IMR-90 (cell line): ENCODE measurements around the gene PRKCA. TPM values are rescaled to one million over a fixed set of nuclear protein-coding genes. Genes with fewer than 3 reads are reported as not detected.

ENCODE experiments used
- ATAC-seq: fragments of 200-7000 bp; cut with Tn5 transposase; 2 replicates; pipeline ENCODE4 v1.9.1; 2020; ENCODE audit warnings: low read depth, mild to moderate bottlenecking, moderate library complexity
- BruUV-seq: library from RNA; stranded (reverse); fragments of 400-500 nt; replicated peaks from 2 replicates; lab custom pipeline; 2021; lab: Mats Ljungman, UMichigan
- CTCF ChIA-PET: fragments of 300-600 bp; formaldehyde crosslinking; extraction: SDS; loops from one replicate; lab custom pipeline; 2021; ENCODE audit warnings: antibody characterized with exemption; lab: Yijun Ruan, JAX
- POLR2A ChIA-PET: fragments of 300-600 bp; sonication (Branson Sonifier 250); formaldehyde crosslinking; loops from one replicate; lab custom pipeline; 2022; ENCODE audit warnings: antibody characterized with exemption; ENCODE audit not compliant: unreplicated experiment; lab: Charles Lee
- DNase-seq: peaks from one replicate; pipeline ENCODE4 v3.0.0; 2013
- H2AFZ ChIP-seq: replicated peaks from 2 replicates; pipeline ENCODE3; 2013; ENCODE audit warnings: low read length, mild to moderate bottlenecking; ENCODE audit not compliant: poor library complexity
- H2AK5ac ChIP-seq: 2 replicates; pipeline ENCODE4 v1.6.1; 2013; ENCODE audit warnings: low read depth, low read length, inconsistent platforms
- H2AK9ac ChIP-seq: replicated peaks from 2 replicates; pipeline ENCODE3; 2013; ENCODE audit warnings: mild to moderate bottlenecking, low read depth, low read length, moderate library complexity; ENCODE audit not compliant: poor library complexity
- H2BK120ac ChIP-seq: 2 replicates; pipeline ENCODE4 v1.6.1; 2013; ENCODE audit warnings: low read depth, low read length, inconsistent platforms
- H2BK15ac ChIP-seq: 3 replicates; pipeline ENCODE4 v1.6.1; 2013; ENCODE audit warnings: low read depth, low read length, inconsistent platforms
- H2BK20ac ChIP-seq: 2 replicates; pipeline ENCODE4 v1.6.1; 2013; ENCODE audit warnings: low read depth, mild to moderate bottlenecking, inconsistent platforms, low read length, moderate library complexity
- H2BK5ac ChIP-seq: 2 replicates; pipeline ENCODE4 v1.6.1; 2013; ENCODE audit warnings: mild to moderate bottlenecking, low read depth, low read length, inconsistent platforms; ENCODE audit not compliant: poor library complexity, severe bottlenecking
- H3K14ac ChIP-seq: replicated peaks from 2 replicates; pipeline ENCODE4 v1.6.1; 2013; ENCODE audit warnings: low read depth, low read length, inconsistent platforms
- H3K18ac ChIP-seq: 2 replicates; pipeline ENCODE4 v1.6.1; 2013; ENCODE audit warnings: low read depth, low read length, control low read depth
- H3K23ac ChIP-seq: 2 replicates; pipeline ENCODE4 v1.6.1; 2013; ENCODE audit warnings: low read depth, low read length, inconsistent platforms
- H3K27ac ChIP-seq: 2 replicates; pipeline ENCODE4 v1.5.1; 2013; ENCODE audit warnings: mild to moderate bottlenecking, control low read depth, low read length; ENCODE audit not compliant: insufficient read depth
- H3K27me3 ChIP-seq: 2 replicates; pipeline ENCODE4 v1.6.1; 2013; ENCODE audit warnings: low read length; ENCODE audit not compliant: control insufficient read depth, insufficient read depth
- H3K36me3 ChIP-seq: 2 replicates; pipeline ENCODE4 v1.6.1; 2013; ENCODE audit warnings: low read length, mixed read lengths; ENCODE audit not compliant: control insufficient read depth, insufficient read depth
- H3K4ac ChIP-seq: 2 replicates; pipeline ENCODE4 v1.6.1; 2013; ENCODE audit warnings: low read depth, low read length, inconsistent platforms
- H3K4me1 ChIP-seq: 2 replicates; pipeline ENCODE4 v1.6.1; 2013; ENCODE audit warnings: low read length, mixed read lengths; ENCODE audit not compliant: control insufficient read depth, insufficient read depth
- H3K4me2 ChIP-seq: 2 replicates; pipeline ENCODE4 v1.6.1; 2013; ENCODE audit warnings: low read depth, mild to moderate bottlenecking, control low read depth, low read length, moderate library complexity
- H3K4me3 ChIP-seq: 2 replicates; pipeline ENCODE4 v1.5.1; 2013; ENCODE audit warnings: low read depth, mild to moderate bottlenecking, control low read depth, low read length, moderate library complexity; ENCODE audit not compliant: insufficient read depth
- H3K56ac ChIP-seq: 2 replicates; pipeline ENCODE4 v1.6.1; 2013; ENCODE audit warnings: low read length, inconsistent platforms; ENCODE audit not compliant: insufficient read depth; ENCODE audit errors: extremely low read depth
- H3K79me1 ChIP-seq, 2 experiments: 2 replicates each; pipeline ENCODE4 v1.6.1; 2013; ENCODE audit warnings: low read length in 2 of 2, inconsistent platforms in 1 of 2, low read depth in 1 of 2
- H3K9ac ChIP-seq: 2 replicates; pipeline ENCODE4 v1.6.1; 2013; ENCODE audit warnings: low read depth, low read length, control low read depth
- H3K9me1 ChIP-seq: 2 replicates; pipeline ENCODE4 v1.6.1; 2013; ENCODE audit warnings: low read length, inconsistent platforms; ENCODE audit not compliant: insufficient read depth
- H3K9me3 ChIP-seq: 2 replicates; pipeline ENCODE4 v1.6.1; 2013; ENCODE audit warnings: low read length; ENCODE audit not compliant: control insufficient read depth, insufficient read depth
- H4K20me1 ChIP-seq: 2 replicates; pipeline ENCODE4 v1.6.1; 2013; ENCODE audit warnings: low read length, inconsistent platforms; ENCODE audit not compliant: insufficient read depth
- H4K5ac ChIP-seq: 2 replicates; pipeline ENCODE4 v1.6.1; 2013; ENCODE audit warnings: mild to moderate bottlenecking, low read depth, low read length, control low read depth
- H4K8ac ChIP-seq, 2 experiments: 2 replicates each; pipeline ENCODE4 v1.6.1; 2013; ENCODE audit warnings: low read depth in 2 of 2, low read length in 2 of 2, control low read depth in 1 of 2, inconsistent platforms in 1 of 2
- H4K91ac ChIP-seq: 2 replicates; pipeline ENCODE4 v1.6.1; 2013; ENCODE audit warnings: low read depth, low read length, inconsistent platforms; ENCODE audit not compliant: insufficient read depth
- BHLHE40 ChIP-seq: fragments of 150-350 bp; IDR thresholded peaks from 2 replicates; pipeline ENCODE4 v1.6.1; 2016; ENCODE audit warnings: mild to moderate bottlenecking, low read depth, low read length
- CEBPB ChIP-seq: IDR thresholded peaks from 2 replicates; pipeline ENCODE4 v1.6.1; 2012; ENCODE audit warnings: low read depth, low read length, improper control_type of control experiment
- CHD1 ChIP-seq: IDR thresholded peaks from 2 replicates; pipeline ENCODE4 v1.6.1; 2012; ENCODE audit warnings: low read depth, low read length, improper control_type of control experiment
- CTCF ChIP-seq: conservative IDR thresholded peaks from 2 replicates; pipeline ENCODE4 v1.5.1; 2012; ENCODE audit warnings: mild to moderate bottlenecking, low read depth, low read length, improper control_type of control experiment
- ELK1 ChIP-seq: fragments of 150-350 bp; IDR thresholded peaks from 2 replicates; pipeline ENCODE4 v1.6.1; 2016; ENCODE audit warnings: low read depth, mild to moderate bottlenecking, low read length, moderate library complexity, borderline replicate concordance
- FOS ChIP-seq: fragments of 150-350 bp; IDR thresholded peaks from 2 replicates; pipeline ENCODE4 v1.6.1; 2016; ENCODE audit warnings: low read depth, low read length
- MAFK ChIP-seq: IDR thresholded peaks from 2 replicates; pipeline ENCODE4 v1.6.1; 2012; ENCODE audit warnings: low read depth, low read length, improper control_type of control experiment
- MAZ ChIP-seq: IDR thresholded peaks from 2 replicates; pipeline ENCODE4 v1.6.1; 2012; ENCODE audit warnings: low read depth, mild to moderate bottlenecking, low read length, improper control_type of control experiment, moderate library complexity, borderline replicate concordance
- MXI1 ChIP-seq: IDR thresholded peaks from 2 replicates; pipeline ENCODE4 v1.6.1; 2012; ENCODE audit warnings: low read depth, mild to moderate bottlenecking, low read length, moderate library complexity, borderline replicate concordance
- NFE2L2 ChIP-seq: fragments of 150-350 bp; IDR thresholded peaks from 2 replicates; pipeline ENCODE4 v1.6.1; 2016; ENCODE audit warnings: low read depth, mild to moderate bottlenecking, low read length
- POLR2A ChIP-seq: IDR thresholded peaks from 2 replicates; pipeline ENCODE4 v1.6.1; 2012; ENCODE audit warnings: mild to moderate bottlenecking, low read depth, low read length
- RAD21 ChIP-seq: IDR thresholded peaks from 2 replicates; pipeline ENCODE4 v1.6.1; 2012; ENCODE audit warnings: low read length, improper control_type of control experiment
- RCOR1 ChIP-seq: IDR thresholded peaks from 2 replicates; pipeline ENCODE4 v1.6.1; 2012; ENCODE audit warnings: mild to moderate bottlenecking, low read length, improper control_type of control experiment; ENCODE audit not compliant: insufficient replicate concordance
- RFX5 ChIP-seq: IDR thresholded peaks from 2 replicates; pipeline ENCODE4 v1.8.0; 2012; ENCODE audit warnings: low read depth, mild to moderate bottlenecking, low read length, moderate library complexity
- SMC3 ChIP-seq: fragments of 150-350 bp; IDR thresholded peaks from 2 replicates; pipeline ENCODE4 v1.6.1; 2016; ENCODE audit warnings: low read depth, mild to moderate bottlenecking, antibody characterized with exemption, low read length, moderate library complexity
- WGBS, 2 experiments: methylation state at CpG; one replicate each; pipeline versions ENCODE4 v1.1.5 to v1.1.7; 2013; ENCODE audit warnings: missing lambda C conversion rate in 2 of 2; ENCODE audit not compliant: insufficient read length in 1 of 2; ENCODE audit errors: extremely low coverage in 2 of 2; 5-methylcytosine and 5-hydroxymethylcytosine counted together
- dilution Hi-C: fragments of 300-500 bp; cut with HindIII; formaldehyde crosslinking; loops from one replicate; pipeline ENCODE4 v1.14.3; 2018; ENCODE audit warnings: low sequenced_read_pairs; ENCODE audit not compliant: unreplicated experiment
- in situ Hi-C: fragments of 300-500 bp; cut with MboI; formaldehyde crosslinking; loops from 3 replicates; pipeline ENCODE4 v1.14.3; 2019; ENCODE audit warnings: low sequenced_read_pairs, inconsistent platforms, mixed read lengths
- intact Hi-C: fragments of 100-400 bp; cut with micrococcal nuclease; formaldehyde crosslinking; loops from 2 replicates; pipeline ENCODE4 v1.10.0; 2022
- polyA plus RNA-seq, 3 experiments: library from polyadenylated mRNA; depleted of rRNA; stranded (reverse); fragments of >200 nt; gene quantifications; 2 replicates each; pipeline ENCODE4 v1.2.3, GENCODE V29; 2012; ENCODE audit warnings: low replicate concordance in 1 of 3
- total RNA-seq: library from RNA; depleted of rRNA; stranded (reverse); fragments of >200 nt; gene quantifications from 2 replicates; pipeline ENCODE4 v1.2.3, GENCODE V29; 2012
- TF ChIP-seq, protein P1 (sequence below): fragments of 150-350 bp; IDR thresholded peaks from 2 replicates; pipeline ENCODE4 v1.6.1; 2017; ENCODE audit warnings: mild to moderate bottlenecking, antibody characterized with exemption, low read length, low read depth

The PRKCA gene
- total and polyA plus RNA-seq, 2 of the 4 experiments (the other 2 are of a cell fraction), result 31.0 to 46.0 TPM

DNA sequence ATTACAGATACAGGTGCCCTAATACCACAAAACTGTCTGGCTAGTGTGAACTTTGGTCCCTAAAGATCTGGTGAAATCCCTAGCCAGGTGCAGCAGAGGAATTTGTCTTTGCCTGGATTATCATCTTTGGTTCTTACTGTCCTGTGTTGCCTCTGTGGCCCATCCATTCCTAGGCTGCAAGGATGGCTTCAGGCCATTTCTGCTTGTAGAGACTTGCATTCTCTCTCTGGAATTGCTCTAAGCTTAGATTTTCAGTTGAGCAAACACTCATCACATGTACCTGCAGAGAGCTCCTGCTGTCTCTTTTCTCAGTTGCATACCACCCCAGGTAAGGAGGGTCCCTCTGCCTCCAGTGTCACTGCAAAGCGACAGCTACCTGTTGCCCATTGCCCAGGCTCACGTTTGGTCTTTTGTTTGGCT, 114.9 kb downstream of the PRKCA start:
- Histone ChIP-seq H2AK5ac (no peak overlapping the region), H3K4me1 (peaks cover 9% of the 10 kb centered on the region), H3K4me3 (no peak overlapping the region), H3K36me3 (no peaks in the 10 kb centered on the region), H2BK15ac (no peak overlapping the region), H3K9me3 (no peaks in the 10 kb centered on the region), H2AK9ac (no peak overlapping the region), H3K27ac (no peak overlapping the region), H3K79me1 (peaks cover 34 to 75% of the 10 kb centered on the region in 2 experiments), H2BK5ac (no peak overlapping the region), H3K27me3 (no peaks in the 10 kb centered on the region), H4K20me1 (peaks cover 17% of the 10 kb centered on the region; the same call in 1 of the 2 replicates), H3K56ac (no peak overlapping the region), H3K4ac (no peak overlapping the region), H3K9me1 (peaks cover 16% of the 10 kb centered on the region), H3K9ac (no peak overlapping the region), H2BK120ac (no peak overlapping the region), H3K14ac (no peak overlapping the region), H4K91ac (no peak overlapping the region), H4K8ac (no peak overlapping the region), H3K23ac (no peak overlapping the region), H2BK20ac (no peak overlapping the region), H3K18ac (no peak overlapping the region), H3K4me2 (no peak overlapping the region), H4K5ac (no peak overlapping the region), H2AFZ (no peak overlapping the region)
- POLR2A ChIA-PET, result no interaction called here
- BruUV-seq, result no TSS peak
- dilution Hi-C loops, result no loop called here
- intact Hi-C loops, result no loop called here
- CTCF ChIA-PET, result no interaction called here
- WGBS, 2 experiments, result no CpG with 5 or more reads among the region's 2 CpGs
- no peak for TF ChIP-seq NFE2L2
- no peak for TF ChIP-seq ELK1
- no peak for TF ChIP-seq MXI1
- TF ChIP-seq CTCF, result no peak
- TF ChIP-seq, protein P1, sequence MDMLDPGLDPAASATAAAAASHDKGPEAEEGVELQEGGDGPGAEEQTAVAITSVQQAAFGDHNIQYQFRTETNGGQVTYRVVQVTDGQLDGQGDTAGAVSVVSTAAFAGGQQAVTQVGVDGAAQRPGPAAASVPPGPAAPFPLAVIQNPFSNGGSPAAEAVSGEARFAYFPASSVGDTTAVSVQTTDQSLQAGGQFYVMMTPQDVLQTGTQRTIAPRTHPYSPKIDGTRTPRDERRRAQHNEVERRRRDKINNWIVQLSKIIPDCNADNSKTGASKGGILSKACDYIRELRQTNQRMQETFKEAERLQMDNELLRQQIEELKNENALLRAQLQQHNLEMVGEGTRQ, result no peak
- TF ChIP-seq BHLHE40, result no peak
- TF ChIP-seq RCOR1, result no peak
- TF ChIP-seq POLR2A, result no peak
- no peak for TF ChIP-seq MAZ
- TF ChIP-seq SMC3, result no peak
- no peak for TF ChIP-seq RAD21
- no peak for TF ChIP-seq RFX5
- TF ChIP-seq FOS, result no peak
- no peak for TF ChIP-seq CEBPB
- no peak for TF ChIP-seq CHD1
- no peak for TF ChIP-seq MAFK
- ATAC-seq (no peak), DNase-seq (no peak)
- in situ Hi-C loops, result no loop called here
